Placental pericyte (primary cell): ENCODE measurements around the gene KIF5C. TPM values are rescaled to one million over a fixed set of nuclear protein-coding genes. Genes with fewer than 3 reads are reported as not detected.

ENCODE experiments used
- small RNA-seq: library from RNA; depleted of rRNA; stranded (forward); fragments of <200 nt; gene quantifications from one replicate; pipeline ENCODE3, GENCODE V24; 2012; ENCODE audit warnings: low replicate concordance
- total RNA-seq: library from RNA; depleted of rRNA; stranded (reverse); fragments of >200 nt; gene quantifications from 2 replicates; pipeline ENCODE4 v1.2.3, GENCODE V29; 2012

The KIF5C gene
- under 0.01 and 0.14 TPM in 2 replicates for total RNA-seq

GRCh38 chr2:148874868-148875341 is at the start of gene KIF5C:
KIF5C (plus strand) TSS chr2:148875227; CDS start chr2:148875618, 391 bp downstream.

GRCh38 chr2:149038442-149039212 is 163.6 kb downstream of the KIF5C start, which contains the start of gene LYPD6B:
LYPD6B (plus strand) TSS chr2:149038699; CDS start chr2:149130949, 92,250 bp downstream.

Small RNA genes lying within 50 kb of the gene (small RNA-seq; reads per million reads assigned to genes)
- gene RNU2-9P (0.55 reads per million, percentile 22 among the genes with 10 or more reads in this experiment), gene UBBP3 (0.16 reads per million)

Other genes starting within 250 kb of the KIF5C start
- gene EPC2, start 230.5 kb upstream of the KIF5C start, total RNA-seq: 20.1 and 25.6 TPM in 2 replicates
- 5.4 and 12.5 TPM in 2 replicates for gene LYPD6B, start 163.5 kb downstream of the KIF5C start, total RNA-seq